Occipital lobe (tissue), 2 donors: ENCODE data around the gene ALOX5AP. TPM values are rescaled to one million over a fixed set of nuclear protein-coding genes. Genes with fewer than 3 reads are reported as not detected.

Experiments
- DNase-seq: peaks from one replicate; lab custom pipeline; 2025; lab: John Stamatoyannopoulos, UW
- total RNA-seq: library from RNA; depleted of rRNA; stranded (reverse); fragments of >200 nt; gene quantifications from one replicate; pipeline ENCODE4 v1.2.3, GENCODE V29; 2014

Gene ALOX5AP
- total RNA-seq, 1 donor from 2014 or later: 2.5 TPM

GRCh38 chr13:30796631-30797601 lies 61.6 kb downstream of the ALOX5AP start:
- no peak for DNase-seq

DNA sequence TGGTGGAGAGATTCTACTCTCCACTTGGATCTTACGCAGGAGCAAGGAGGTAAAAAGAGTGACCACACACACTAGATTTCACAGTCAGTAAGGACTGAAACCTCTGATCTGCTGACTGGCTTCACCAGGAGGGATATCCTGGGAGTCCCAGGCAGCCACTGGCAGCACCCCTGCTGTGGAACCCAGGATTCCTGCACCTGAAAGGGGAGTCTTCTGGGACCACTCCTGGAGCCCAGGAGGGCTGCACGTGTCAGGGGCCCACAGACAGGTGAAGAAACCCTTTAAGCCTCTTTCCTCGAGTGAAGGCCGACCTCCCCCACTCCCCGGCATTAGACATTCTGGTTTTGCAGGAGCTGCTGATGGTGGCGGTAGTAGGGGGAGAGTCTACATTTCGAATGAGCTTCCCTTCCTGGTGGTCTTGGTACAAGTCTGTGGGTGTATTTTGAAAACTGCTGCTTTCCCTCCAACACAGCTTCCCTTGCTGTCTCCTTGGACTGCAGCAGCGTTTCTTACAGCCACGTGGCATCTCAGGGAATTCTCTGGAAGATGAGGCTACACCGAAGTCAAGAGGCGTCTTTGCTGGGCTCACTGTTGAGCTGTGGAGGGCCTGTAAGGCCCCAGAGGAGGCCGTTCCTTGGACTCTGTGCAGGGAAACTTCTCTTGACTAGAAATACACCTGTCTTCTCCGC lies 62.6 kb downstream of the ALOX5AP start:
- DNase-seq: no peak

DNA sequence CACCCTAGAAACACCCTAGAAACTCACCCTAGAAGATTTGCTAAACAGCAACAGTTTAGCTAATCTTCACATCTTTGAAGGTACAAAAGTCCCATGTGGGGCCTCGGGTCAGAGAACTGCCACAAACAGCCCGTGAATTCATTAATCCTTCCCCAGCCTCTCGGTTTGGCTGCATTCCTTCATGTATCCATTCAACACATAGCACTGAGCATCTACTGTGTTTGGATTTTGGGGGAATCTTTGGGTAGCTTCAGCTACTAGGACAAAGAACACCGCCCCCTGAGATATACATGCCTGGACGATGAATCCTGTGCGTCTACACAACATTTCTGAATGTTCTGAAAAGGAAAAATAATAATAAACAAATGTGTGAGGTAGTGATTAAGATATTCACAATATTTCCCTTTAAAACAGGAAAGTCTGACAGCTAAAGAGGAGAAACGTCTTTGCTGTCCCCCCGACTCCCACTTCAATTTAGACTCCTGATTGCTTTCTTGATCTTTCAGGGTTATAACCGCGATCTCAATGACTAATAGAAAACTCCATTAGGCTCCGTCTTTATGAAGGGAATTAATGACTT lies 63.5 kb downstream of the ALOX5AP start:
- no peak for DNase-seq

DNA sequence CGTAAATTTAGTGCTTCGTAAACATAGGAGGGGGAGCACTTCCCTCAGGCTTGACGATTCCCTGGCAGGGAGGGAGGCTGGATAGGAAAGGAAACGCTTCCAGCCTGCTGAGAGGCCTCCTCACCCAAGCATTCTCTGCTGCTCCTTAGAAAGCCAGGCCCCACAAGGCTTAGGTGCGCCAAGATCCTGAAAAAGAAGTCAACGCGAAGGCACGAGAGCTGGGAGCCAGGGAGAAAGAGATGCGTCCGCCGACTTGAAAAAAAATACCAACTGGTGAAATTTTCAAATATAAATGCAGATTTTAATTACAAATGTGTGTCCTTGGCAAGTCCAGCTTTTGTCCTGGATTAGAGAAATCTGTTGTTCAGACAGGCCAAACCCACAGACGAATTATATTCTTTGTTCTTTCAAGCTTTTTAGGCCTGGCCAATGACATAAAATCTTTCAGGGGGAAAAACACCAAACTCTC lies 64.0 kb downstream of the ALOX5AP start:
- no peak for DNase-seq

DNA sequence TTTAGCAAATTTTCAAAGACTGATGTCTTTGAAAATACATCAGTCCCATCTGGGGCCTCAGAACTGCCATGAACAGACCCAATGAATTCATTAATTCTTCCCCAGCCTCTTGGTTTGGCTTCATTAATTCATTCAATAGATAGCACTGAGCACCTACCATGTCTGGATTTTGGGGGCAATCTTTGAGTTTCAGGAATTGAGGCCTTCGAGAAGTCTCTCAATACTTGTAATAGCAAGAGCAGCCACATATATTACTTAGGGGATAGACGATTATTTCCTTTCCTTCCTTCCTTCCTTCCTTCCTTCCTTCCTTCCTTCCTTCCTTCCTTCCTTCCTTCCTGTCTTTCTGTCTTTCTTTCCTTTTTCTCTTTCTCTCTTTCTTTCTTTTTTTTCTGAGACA lies 64.8 kb downstream of the ALOX5AP start:
- DNase-seq: no peak

DNA sequence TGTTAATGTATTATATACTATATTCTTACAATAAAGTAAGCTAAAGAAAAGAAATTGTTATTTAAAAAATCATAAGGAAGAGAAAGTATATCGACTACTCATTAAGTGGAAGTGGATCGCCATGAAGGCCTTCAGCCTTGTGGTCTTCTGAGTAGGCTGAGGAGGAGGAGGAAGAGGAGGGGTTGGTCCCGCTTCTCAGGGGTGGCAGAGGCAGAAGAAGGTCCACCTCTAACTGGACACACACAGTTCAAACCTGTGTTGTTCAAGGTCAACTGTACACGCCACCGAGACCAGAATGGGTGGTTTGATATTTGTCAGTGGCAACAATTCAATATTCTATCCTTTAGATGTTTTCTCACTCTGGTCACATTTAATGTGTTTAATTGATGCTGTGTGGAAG lies 67.2 kb downstream of the ALOX5AP start:
- DNase-seq: no peak

DNA sequence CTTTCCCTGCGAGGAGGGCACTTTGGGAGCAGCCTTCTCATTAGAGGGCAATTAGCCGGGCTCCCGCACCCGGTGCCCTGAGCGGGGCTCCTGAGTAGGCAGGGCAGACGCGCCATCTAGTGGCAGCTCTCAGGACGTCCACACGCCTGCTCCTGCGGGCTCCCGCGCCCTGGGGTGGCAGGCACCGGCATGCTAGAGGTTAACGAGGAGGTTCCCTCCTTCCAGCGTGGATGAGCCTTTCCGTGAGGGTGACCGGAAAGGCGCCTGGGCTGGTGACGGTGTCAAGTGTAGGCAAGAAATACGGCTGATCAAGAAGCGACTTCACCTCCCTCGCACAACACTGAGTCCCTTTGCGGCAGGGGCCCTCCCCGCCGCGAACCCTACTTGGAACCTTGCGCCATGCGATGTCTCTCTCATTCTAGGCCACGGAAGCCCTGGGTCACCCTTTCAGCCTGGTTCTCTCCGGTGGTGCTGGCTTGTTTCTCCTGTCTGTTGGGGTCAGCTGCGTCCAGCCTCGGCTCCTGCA lies 67.7 kb downstream of the ALOX5AP start:
- DNase-seq: peak; percentile 77

- no peak for DNase-seq
Observed at GRCh38 chr13:30803749-30804148, 68.4 kb downstream of the ALOX5AP start.

- DNase-seq: no peak
Observed at GRCh38 chr13:30804474-30804873, 69.1 kb downstream of the ALOX5AP start.

DNA sequence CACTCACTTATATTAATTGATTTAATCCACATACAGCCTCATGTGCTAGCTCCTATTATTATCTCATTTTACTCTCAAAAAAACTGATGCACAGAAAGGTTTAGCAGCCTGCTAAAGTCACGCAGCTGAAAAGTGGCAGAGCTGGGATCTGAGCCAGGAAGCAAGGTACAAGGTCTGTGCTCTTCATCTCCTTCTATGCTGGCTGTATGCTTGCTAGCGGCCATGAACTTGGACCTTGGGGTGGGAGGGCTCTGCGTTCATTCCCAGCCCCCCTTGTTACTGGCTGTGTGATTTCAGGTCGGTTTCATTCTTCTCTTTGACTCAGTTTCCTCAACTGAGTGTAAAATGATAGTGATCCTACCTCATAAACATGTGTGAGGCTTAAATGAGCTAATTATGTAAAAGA lies 69.8 kb downstream of the ALOX5AP start:
- DNase-seq: no peak

GRCh38 chr13:30805603-30806011 lies 70.3 kb downstream of the ALOX5AP start:
- DNase-seq: no peak

DNA sequence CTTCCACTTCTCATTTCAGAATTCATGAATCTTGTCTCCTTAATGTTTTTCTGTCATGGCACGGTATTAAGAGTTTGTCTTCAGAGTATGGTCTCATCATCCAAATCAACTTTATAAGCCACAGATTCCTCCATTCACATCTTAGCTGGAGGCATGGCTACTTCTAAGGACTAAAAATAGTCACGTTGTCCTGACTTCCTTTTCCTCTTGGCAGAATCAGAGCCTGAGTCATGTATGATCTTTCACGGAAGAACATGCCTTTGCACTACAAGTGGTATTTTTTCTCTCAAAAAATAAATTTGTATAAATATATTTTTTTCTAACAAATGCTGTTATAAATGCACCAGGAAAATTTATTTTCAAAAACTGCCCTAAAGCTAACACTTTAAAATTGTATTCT lies 71.4 kb downstream of the ALOX5AP start:
- no peak for DNase-seq

GRCh38 chr13:30807392-30807791 lies 72.0 kb downstream of the ALOX5AP start:
- no peak for DNase-seq

- no peak for DNase-seq
Observed at GRCh38 chr13:30808600-30808999, 73.3 kb downstream of the ALOX5AP start.

GRCh38 chr13:30809787-30810186 lies 74.4 kb downstream of the ALOX5AP start:
- DNase-seq: no peak

GRCh38 chr13:30810261-30810701 lies 74.9 kb downstream of the ALOX5AP start:
- no peak for DNase-seq

DNA sequence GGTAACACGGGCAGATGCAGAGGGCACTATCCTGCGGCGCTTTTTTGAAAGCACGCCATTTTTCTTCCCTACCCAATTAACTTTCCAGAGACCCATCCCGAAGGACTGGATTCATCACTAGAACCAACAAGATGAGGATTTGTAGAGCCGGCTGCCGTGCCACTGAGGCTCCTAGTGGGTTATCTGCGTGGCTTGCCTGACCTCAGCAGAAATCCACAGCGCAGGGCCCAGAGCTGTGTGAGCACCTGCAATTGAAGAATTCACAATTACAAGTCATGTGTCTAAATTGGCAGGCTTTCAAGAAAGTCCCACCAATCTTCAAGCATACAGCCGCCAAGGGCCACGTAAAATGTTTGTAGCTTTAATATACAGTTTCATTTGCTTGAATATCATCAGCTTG lies 75.5 kb downstream of the ALOX5AP start:
- DNase-seq: no peak

Other genes with a start within 250 kb of the ALOX5AP start
- 46.9 TPM for gene USPL1, start 117.6 kb upstream of the ALOX5AP start, total RNA-seq
- gene MEDAG, start 170.7 kb downstream of the ALOX5AP start, total RNA-seq: 0.78 TPM
- gene TEX26, start 197.1 kb downstream of the ALOX5AP start, total RNA-seq: 2.3 TPM